ENCODE data around the gene APEH. TPM values are rescaled to one million over a fixed set of nuclear protein-coding genes. Genes with fewer than 3 reads are reported as not detected.

Gene APEH
- total RNA-seq, 1 experiment from 2014 or later = 246 TPM

DNA sequence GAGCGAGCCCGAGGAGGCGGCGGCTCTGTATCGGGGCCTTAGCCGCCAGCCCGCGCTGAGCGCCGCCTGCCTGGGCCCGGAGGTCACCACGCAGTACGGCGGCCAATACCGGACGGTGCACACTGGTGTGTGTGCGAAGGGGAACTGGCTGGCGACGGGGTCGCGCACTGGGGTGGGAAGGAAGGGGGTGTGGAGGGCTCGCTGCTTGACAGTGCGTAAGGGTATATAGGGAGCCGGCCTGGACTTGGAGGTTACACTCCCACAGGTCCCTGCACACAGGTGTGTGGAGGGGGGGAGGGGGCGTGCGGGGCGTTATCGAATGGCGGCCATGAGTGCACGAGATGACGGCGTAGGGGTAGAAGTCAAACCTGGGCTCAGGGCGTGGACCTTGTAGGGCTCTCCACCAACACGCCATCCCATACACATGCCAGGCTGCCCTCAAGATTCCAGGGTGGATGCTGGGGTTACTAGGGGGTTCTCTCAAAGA is 389 bp downstream of the APEH start:
- H3K9me2 ChIP-seq (ENCODE audit: insufficient read depth) = no peaks in the 10 kb centered on the region
- TSS peak; percentile 41 for BruUV-seq (replicated peaks)
- ChIA-PET CTCF (no interaction called here), RAD21 (ENCODE audit: low non-redundant PET in 1 of 2, low total read pairs in 2 of 2, uncharacterized antibody in 2 of 2, unreplicated experiment in 2 of 2) (interaction anchor here in 1 of 2 experiments (0.9 kb wide), 1 partner anchor 135 kb away, joined by 3 read pairs; no protein-coding TSS in a partner anchor), POLR2A (no interaction called here)
- peak; percentile 24 for ATAC-seq
- H3K27ac ChIP-seq (ENCODE audit: low read depth, low read length) = peak overlapping the region; percentile 98
- DNase-seq (ENCODE audit: low read depth, low spot score) = no peak
- peaks cover 21 to 38% of the 10 kb centered on the region in 2 experiments; a peak in 3 of 4 replicates for H3K36me3 ChIP-seq (ENCODE audit: control insufficient read depth in 1 of 2, insufficient read depth in 2 of 2, low read length in 2 of 2)
- peaks cover 28% of the 10 kb centered on the region for H3K79me2 ChIP-seq (ENCODE audit: insufficient read depth, low read length)
- H3K4me3 ChIP-seq (replicated peaks in 1 of 2; ENCODE audit: low read depth in 1 of 2, low read length in 2 of 2) = peak overlapping the region; percentile 90 to 98
- peaks cover 10 to 32% of the 10 kb centered on the region in 2 experiments; a peak in 3 of 4 replicates for H3K4me1 ChIP-seq (ENCODE audit: control insufficient read depth in 1 of 2, insufficient read depth in 2 of 2, low read length in 2 of 2)
- intact Hi-C loops (cut with micrococcal nuclease) = loop anchor here (1.0 to 5.0 kb wide), 2 partner anchors 45 to 202 kb away; partner anchors contain the start of genes AMIGO3 and DAG1
- H4K20me1 ChIP-seq (ENCODE audit: insufficient read depth) = no peaks in the 10 kb centered on the region
- peak overlapping the region; percentile 99 for H3K4me2 ChIP-seq (ENCODE audit: low read length)
- no peak for TF ChIP-seq FOSL1 (IDR thresholded peaks at IDR 0.05; ENCODE audit: low read depth)
- peak; percentile 75; the same call in 1 of the 2 replicates for TF ChIP-seq ZFX (IDR thresholded peaks at IDR 0.05)
- TF ChIP-seq POLR2A (IDR thresholded peaks at IDR 0.05; ENCODE audit: borderline replicate concordance, extremely low read depth, insufficient read depth, insufficient read length) = peak; percentile 24
- H3K9ac ChIP-seq (ENCODE audit: low read length) = peak overlapping the region; percentile 99
- H3K9me3 ChIP-seq (ENCODE audit: control insufficient read depth in 1 of 2, insufficient read depth in 1 of 2, low read depth in 1 of 2, low read length in 2 of 2) = no peaks in the 10 kb centered on the region
- H2AFZ ChIP-seq (ENCODE audit: low read depth, low read length, poor library complexity, severe bottlenecking) = no peak overlapping the region
- no peaks in the 10 kb centered on the region for H3K27me3 ChIP-seq (ENCODE audit: insufficient read depth, low read length)

DNA sequence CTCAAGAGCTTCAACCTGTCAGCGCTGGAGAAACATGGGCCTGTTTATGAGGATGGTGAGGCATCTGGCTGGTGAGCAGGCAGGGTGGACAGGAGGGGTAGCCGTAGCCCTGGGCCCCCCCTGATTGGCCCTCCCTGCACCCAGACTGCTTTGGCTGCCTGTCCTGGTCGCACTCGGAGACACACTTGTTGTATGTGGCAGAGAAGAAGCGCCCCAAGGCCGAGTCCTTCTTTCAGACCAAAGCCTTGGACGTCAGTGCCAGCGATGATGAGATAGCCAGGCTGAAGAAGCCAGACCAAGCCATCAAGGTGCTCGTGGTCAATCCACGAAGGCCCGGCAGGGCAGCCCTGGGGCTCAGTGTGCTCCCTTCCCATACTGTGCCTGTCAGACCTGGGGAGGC is 1.8 kb downstream of the APEH start:
- Histone ChIP-seq H4K20me1 (ENCODE audit: insufficient read depth) (no peaks in the 10 kb centered on the region), H3K9me2 (ENCODE audit: insufficient read depth) (no peaks in the 10 kb centered on the region), H3K4me3 (replicated peaks in 1 of 2; ENCODE audit: low read depth in 1 of 2, low read length in 2 of 2) (no peak overlapping the region), H3K79me2 (ENCODE audit: insufficient read depth, low read length) (peaks cover 28% of the 10 kb centered on the region), H3K36me3 (ENCODE audit: control insufficient read depth in 1 of 2, insufficient read depth in 2 of 2, low read length in 2 of 2) (peaks cover 24 to 52% of the 10 kb centered on the region in 2 experiments; a peak in 3 of 4 replicates), H3K27me3 (ENCODE audit: insufficient read depth, low read length) (no peaks in the 10 kb centered on the region), H3K4me2 (ENCODE audit: low read length) (no peak overlapping the region; the same call in 1 of the 2 replicates), H2AFZ (ENCODE audit: low read depth, low read length, poor library complexity, severe bottlenecking) (no peak overlapping the region), H3K27ac (ENCODE audit: low read depth, low read length) (no peak overlapping the region), H3K9me3 (ENCODE audit: control insufficient read depth in 1 of 2, insufficient read depth in 1 of 2, low read depth in 1 of 2, low read length in 2 of 2) (no peaks in the 10 kb centered on the region), H3K4me1 (ENCODE audit: control insufficient read depth in 1 of 2, insufficient read depth in 2 of 2, low read length in 2 of 2) (peaks cover 10 to 32% of the 10 kb centered on the region in 2 experiments; a peak in 3 of 4 replicates), H3K9ac (ENCODE audit: low read length) (no peak overlapping the region)
- DNase-seq (ENCODE audit: low read depth, low spot score) (no peak), ATAC-seq (no peak)
- ChIA-PET RAD21 (ENCODE audit: low non-redundant PET in 1 of 2, low total read pairs in 2 of 2, uncharacterized antibody in 2 of 2, unreplicated experiment in 2 of 2) (no interaction called here), POLR2A (no interaction called here), CTCF (interaction anchor here (1.1 kb wide), 1 partner anchor 136 kb away, joined by 5 read pairs; no protein-coding TSS in a partner anchor)
- intact Hi-C loops (cut with micrococcal nuclease) = no loop called here
- BruUV-seq (replicated peaks) = no TSS peak
- no peak for TF ChIP-seq ZNF274 (IDR thresholded peaks at IDR 0.05; ENCODE audit: low read depth, low read length)
- no peak for TF ChIP-seq ZFX (IDR thresholded peaks at IDR 0.05)
- TF ChIP-seq, protein P1, sequence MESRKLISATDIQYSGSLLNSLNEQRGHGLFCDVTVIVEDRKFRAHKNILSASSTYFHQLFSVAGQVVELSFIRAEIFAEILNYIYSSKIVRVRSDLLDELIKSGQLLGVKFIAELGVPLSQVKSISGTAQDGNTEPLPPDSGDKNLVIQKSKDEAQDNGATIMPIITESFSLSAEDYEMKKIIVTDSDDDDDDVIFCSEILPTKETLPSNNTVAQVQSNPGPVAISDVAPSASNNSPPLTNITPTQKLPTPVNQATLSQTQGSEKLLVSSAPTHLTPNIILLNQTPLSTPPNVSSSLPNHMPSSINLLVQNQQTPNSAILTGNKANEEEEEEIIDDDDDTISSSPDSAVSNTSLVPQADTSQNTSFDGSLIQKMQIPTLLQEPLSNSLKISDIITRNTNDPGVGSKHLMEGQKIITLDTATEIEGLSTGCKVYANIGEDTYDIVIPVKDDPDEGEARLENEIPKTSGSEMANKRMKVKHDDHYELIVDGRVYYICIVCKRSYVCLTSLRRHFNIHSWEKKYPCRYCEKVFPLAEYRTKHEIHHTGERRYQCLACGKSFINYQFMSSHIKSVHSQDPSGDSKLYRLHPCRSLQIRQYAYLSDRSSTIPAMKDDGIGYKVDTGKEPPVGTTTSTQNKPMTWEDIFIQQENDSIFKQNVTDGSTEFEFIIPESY (IDR thresholded peaks at IDR 0.05; ENCODE audit: extremely low read depth, insufficient replicate concordance, low read length) = no peak
- TF ChIP-seq CEBPB (IDR thresholded peaks at IDR 0.05; ENCODE audit: low read depth) = no peak
- TF ChIP-seq TCF7L2 (IDR thresholded peaks at IDR 0.05; ENCODE audit: borderline replicate concordance, extremely low read depth, insufficient read depth, insufficient read length) = no peak
- TF ChIP-seq EZH2phosphoT487 (IDR thresholded peaks at IDR 0.05; ENCODE audit: borderline replicate concordance) = no peak
- TF ChIP-seq SIN3A (IDR thresholded peaks at IDR 0.05; ENCODE audit: low read depth) = no peak
- no peak for TF ChIP-seq EGR1 (IDR thresholded peaks at IDR 0.05; ENCODE audit: low read depth)
- TF ChIP-seq, protein P2, sequence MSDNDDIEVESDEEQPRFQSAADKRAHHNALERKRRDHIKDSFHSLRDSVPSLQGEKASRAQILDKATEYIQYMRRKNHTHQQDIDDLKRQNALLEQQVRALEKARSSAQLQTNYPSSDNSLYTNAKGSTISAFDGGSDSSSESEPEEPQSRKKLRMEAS (IDR thresholded peaks at IDR 0.05) = no peak
- TF ChIP-seq CBX3 (IDR thresholded peaks at IDR 0.05; ENCODE audit: low read depth) = no peak
- TF ChIP-seq, protein P3, sequence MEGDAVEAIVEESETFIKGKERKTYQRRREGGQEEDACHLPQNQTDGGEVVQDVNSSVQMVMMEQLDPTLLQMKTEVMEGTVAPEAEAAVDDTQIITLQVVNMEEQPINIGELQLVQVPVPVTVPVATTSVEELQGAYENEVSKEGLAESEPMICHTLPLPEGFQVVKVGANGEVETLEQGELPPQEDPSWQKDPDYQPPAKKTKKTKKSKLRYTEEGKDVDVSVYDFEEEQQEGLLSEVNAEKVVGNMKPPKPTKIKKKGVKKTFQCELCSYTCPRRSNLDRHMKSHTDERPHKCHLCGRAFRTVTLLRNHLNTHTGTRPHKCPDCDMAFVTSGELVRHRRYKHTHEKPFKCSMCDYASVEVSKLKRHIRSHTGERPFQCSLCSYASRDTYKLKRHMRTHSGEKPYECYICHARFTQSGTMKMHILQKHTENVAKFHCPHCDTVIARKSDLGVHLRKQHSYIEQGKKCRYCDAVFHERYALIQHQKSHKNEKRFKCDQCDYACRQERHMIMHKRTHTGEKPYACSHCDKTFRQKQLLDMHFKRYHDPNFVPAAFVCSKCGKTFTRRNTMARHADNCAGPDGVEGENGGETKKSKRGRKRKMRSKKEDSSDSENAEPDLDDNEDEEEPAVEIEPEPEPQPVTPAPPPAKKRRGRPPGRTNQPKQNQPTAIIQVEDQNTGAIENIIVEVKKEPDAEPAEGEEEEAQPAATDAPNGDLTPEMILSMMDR (IDR thresholded peaks at IDR 0.05 in 2 of 3, conservative IDR thresholded peaks at IDR 0.05 in 1 of 3; ENCODE audit: borderline replicate concordance in 1 of 3, insufficient read depth in 1 of 3, low read depth in 2 of 3, low read length in 2 of 3) = no peak
- TF ChIP-seq FOSL1 (IDR thresholded peaks at IDR 0.05; ENCODE audit: low read depth) = no peak
- TF ChIP-seq POLR2A (IDR thresholded peaks at IDR 0.05; ENCODE audit: borderline replicate concordance, extremely low read depth, insufficient read depth, insufficient read length) = no peak
- TF ChIP-seq EZH2 (IDR thresholded peaks at IDR 0.05) = no peak
- TF ChIP-seq YY1 (IDR thresholded peaks at IDR 0.05; ENCODE audit: extremely low read depth, insufficient replicate concordance, low read depth, low read length) = no peak
- TF ChIP-seq SP1 (IDR thresholded peaks at IDR 0.05; ENCODE audit: low read depth) = no peak

Data from HCT116 (cell line).